GM12873 (cell line): ENCODE data around the gene MEI4.

Source experiments
- TF ChIP-seq, protein P1 (sequence below): IDR thresholded peaks from 2 replicates; pipeline ENCODE4 v1.5.1; 2012; ENCODE audit warnings: low read depth, mild to moderate bottlenecking, moderate library complexity, low read length, control low read depth; ENCODE audit not compliant: insufficient read depth; ENCODE audit errors: missing control alignments

MEI4 gene

DNA sequence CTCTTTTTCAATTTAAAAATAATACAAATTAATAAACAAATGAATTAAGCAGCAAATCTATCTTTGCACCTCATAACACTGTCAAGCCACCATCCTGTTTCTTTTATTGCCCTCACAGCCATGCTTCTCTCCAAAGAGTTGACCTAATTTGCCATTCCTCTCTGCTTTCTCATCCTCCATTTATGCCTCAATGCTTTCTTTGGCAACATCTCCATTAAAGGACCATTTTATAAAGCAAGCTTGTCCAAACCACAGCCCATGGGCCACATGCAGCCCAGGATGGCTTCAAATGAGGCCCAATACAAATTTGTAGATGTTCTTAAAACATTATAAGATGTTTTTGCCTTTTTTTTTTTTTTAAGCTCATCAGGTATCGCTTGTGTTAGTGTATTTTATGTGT is 26.4 kb upstream of the MEI4 start:
- TF ChIP-seq, protein P1, sequence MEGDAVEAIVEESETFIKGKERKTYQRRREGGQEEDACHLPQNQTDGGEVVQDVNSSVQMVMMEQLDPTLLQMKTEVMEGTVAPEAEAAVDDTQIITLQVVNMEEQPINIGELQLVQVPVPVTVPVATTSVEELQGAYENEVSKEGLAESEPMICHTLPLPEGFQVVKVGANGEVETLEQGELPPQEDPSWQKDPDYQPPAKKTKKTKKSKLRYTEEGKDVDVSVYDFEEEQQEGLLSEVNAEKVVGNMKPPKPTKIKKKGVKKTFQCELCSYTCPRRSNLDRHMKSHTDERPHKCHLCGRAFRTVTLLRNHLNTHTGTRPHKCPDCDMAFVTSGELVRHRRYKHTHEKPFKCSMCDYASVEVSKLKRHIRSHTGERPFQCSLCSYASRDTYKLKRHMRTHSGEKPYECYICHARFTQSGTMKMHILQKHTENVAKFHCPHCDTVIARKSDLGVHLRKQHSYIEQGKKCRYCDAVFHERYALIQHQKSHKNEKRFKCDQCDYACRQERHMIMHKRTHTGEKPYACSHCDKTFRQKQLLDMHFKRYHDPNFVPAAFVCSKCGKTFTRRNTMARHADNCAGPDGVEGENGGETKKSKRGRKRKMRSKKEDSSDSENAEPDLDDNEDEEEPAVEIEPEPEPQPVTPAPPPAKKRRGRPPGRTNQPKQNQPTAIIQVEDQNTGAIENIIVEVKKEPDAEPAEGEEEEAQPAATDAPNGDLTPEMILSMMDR = no peak

- TF ChIP-seq, protein P1 = no peak
Measured at GRCh38 chr6:77630014-77630413, 22.8 kb upstream of the MEI4 start.

- TF ChIP-seq, protein P1 = no peak
Measured at GRCh38 chr6:77633471-77633870, 19.4 kb upstream of the MEI4 start.

GRCh38 chr6:77633993-77634715 is 18.7 kb upstream of the MEI4 start:
- TF ChIP-seq, protein P1 = no peak

DNA sequence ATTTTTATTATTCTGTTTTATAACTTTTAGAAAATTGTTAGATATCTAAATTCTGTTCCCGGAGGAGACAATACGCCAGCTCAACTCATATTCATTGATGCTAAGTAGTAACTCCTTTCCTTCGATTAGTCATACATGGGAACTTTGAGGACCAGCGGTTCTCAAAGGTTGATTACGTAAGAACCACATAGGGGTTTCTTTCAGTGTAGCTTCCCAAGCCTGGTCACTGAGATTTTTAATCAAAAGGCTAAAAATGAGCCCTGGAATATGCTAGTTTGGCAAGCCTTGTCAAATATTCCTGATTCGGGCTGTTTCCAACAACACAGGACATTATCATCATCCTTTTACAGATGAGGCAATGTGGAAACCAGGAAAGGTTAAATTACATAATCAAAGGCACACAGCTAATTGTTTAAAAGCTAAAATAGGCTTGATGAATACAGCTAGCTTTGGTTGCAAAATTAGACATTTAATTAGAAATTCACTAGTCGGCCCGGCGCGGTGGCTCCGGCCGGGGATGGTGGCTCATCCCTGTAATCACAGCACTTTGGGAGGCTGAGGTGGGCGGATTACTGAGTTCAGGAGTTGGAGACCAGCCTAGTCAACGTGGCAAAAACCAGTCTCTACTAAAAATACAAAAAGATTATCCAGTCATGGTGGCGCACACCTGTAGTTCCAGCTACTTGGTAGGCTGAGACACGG is 14.6 kb upstream of the MEI4 start:
- TF ChIP-seq, protein P1 = no peak

- TF ChIP-seq, protein P1 = no peak
Measured at GRCh38 chr6:77644102-77644705, 8.6 kb upstream of the MEI4 start.

GRCh38 chr6:77650098-77650663 is 2.7 kb upstream of the MEI4 start:
- TF ChIP-seq, protein P1 = peak; percentile 9
